K562 (cell line): ENCODE results near the gene PIH1D1. TPM values are rescaled to one million over a fixed set of nuclear protein-coding genes. Genes with fewer than 3 reads are reported as not detected.
A peak's percentile ranks its signal among the peaks of the same experiment; 100 is the strongest.

Experiments used
- ATF7 ChIP-seq: fragments of 450-650 bp; IDR thresholded peaks from 2 replicates; pipeline ENCODE4 v1.7.1; 2014; ENCODE audit warnings: mild to moderate bottlenecking, moderate library complexity
- BCOR ChIP-seq: fragments of 450-650 bp; IDR thresholded peaks from 2 replicates; pipeline ENCODE4 v1.6.1; 2016
- CBX8 ChIP-seq: fragments of 200-600 bp; sonication (generic); IDR thresholded peaks from 2 replicates; pipeline ENCODE4 v1.6.1; 2012; ENCODE audit warnings: borderline replicate concordance, mixed run types, low read depth, mild to moderate bottlenecking, moderate library complexity, mixed read lengths, low read length, control low read depth, inconsistent platforms; ENCODE audit not compliant: poor library complexity, severe bottlenecking; ENCODE audit errors: extremely low read depth
- GTF2F1 ChIP-seq: IDR thresholded peaks from 2 replicates; pipeline ENCODE4 v1.6.1; 2011; ENCODE audit warnings: low read depth, low read length, improper control_type of control experiment
- KLF10 ChIP-seq: fragments of 250-450 bp; sonication (Bioruptor Pico); IDR thresholded peaks from 2 replicates; pipeline ENCODE4 v1.6.1; 2021; ENCODE audit warnings: matching md5 sums
- MCM3 ChIP-seq: fragments of 450-650 bp; IDR thresholded peaks from 2 replicates; pipeline ENCODE4 v1.6.1; 2016
- MTF1 ChIP-seq: fragments of 250-450 bp; sonication (Bioruptor Pico); IDR thresholded peaks from 2 replicates; pipeline ENCODE4 v1.9.0; 2021; ENCODE audit warnings: moderate library complexity, mild to moderate bottlenecking, inconsistent platforms, borderline replicate concordance
- MYNN ChIP-seq, 2 experiments: sonication (generic); formaldehyde crosslinking in 1 of 2; IDR thresholded peaks; 2 replicates each; pipeline versions ENCODE4 v1.5.0 to v1.6.1; 2016 to 2020; ENCODE audit warnings: antibody characterized with exemption in 1 of 2, missing genetic modification reagents in 1 of 2
- NCOR1 ChIP-seq: fragments of 450-650 bp; IDR thresholded peaks from 2 replicates; pipeline ENCODE4 v1.6.1; 2016; ENCODE audit warnings: mild to moderate bottlenecking, moderate library complexity
- SIX5 ChIP-seq, 2 experiments: IDR thresholded peaks; 2 replicates each; pipeline ENCODE4 v1.6.1; 2011; ENCODE audit warnings: low read length in 2 of 2, borderline replicate concordance in 1 of 2, low read depth in 1 of 2, mild to moderate bottlenecking in 1 of 2, moderate library complexity in 1 of 2; ENCODE audit not compliant: insufficient read depth in 1 of 2
- SMARCE1 ChIP-seq: fragments of 450-650 bp; IDR thresholded peaks from 2 replicates; pipeline ENCODE4 v1.7.1; 2016; ENCODE audit warnings: mild to moderate bottlenecking
- SREBF1 ChIP-seq: fragments of 150-350 bp; IDR thresholded peaks from 2 replicates; pipeline ENCODE4 v1.6.1; 2014; ENCODE audit warnings: antibody characterized with exemption, low read depth, low read length, borderline replicate concordance
- TEAD4 ChIP-seq, 2 experiments: sonication (generic) in 1 of 2; formaldehyde crosslinking in 1 of 2; IDR thresholded peaks; 2 replicates each; pipeline versions ENCODE4 v1.6.1 to v1.8.0; 2012 to 2022; ENCODE audit warnings: borderline replicate concordance in 1 of 2, inconsistent platforms in 1 of 2, low read length in 1 of 2, mild to moderate bottlenecking in 1 of 2, missing genetic modification reagents in 1 of 2
- TRIM28 ChIP-seq: fragments of 450-650 bp; IDR thresholded peaks from 2 replicates; pipeline ENCODE4 v1.6.1; 2017
- ZNF766 ChIP-seq: fragments of 200-800 bp; sonication (Bioruptor generic); conservative IDR thresholded peaks from 2 replicates; pipeline ENCODE4 v1.6.1; 2016; ENCODE audit warnings: missing genetic modification characterization, missing compliant biosample characterization
- ZNF79 ChIP-seq: fragments of 250-450 bp; sonication (Bioruptor Pico); IDR thresholded peaks from 2 replicates; pipeline ENCODE4 v1.4.0; 2020; ENCODE audit warnings: low read depth, mild to moderate bottlenecking, moderate library complexity
- polyA plus RNA-seq, 8 experiments: library from polyadenylated mRNA; depleted of rRNA in 4 of 8; stranded (reverse) in 5 of 8; unstranded in 3 of 8; fragments of >200 nt; fragmentation: Nextera tagmentation in 2 of 8; fragmentation: Illumina TruSeq in 1 of 8; extraction: Ambion mirVana in 2 of 8; extraction: Trizol in 1 of 8; gene quantifications; 2 replicates each; pipeline versions ENCODE4 v1.2.1 to v1.2.3, GENCODE V29; 2011 to 2014; ENCODE audit warnings: inconsistent platforms in 1 of 8, missing spikeins in 1 of 8
- total RNA-seq, 7 experiments: library from RNA; depleted of rRNA in 6 of 7; stranded (reverse); fragments of >200 nt in 6 of 7; fragmentation: Illumina TruSeq in 2 of 7; extraction: Trizol in 2 of 7; gene quantifications; 2 replicates each; pipeline versions ENCODE4 v1.2.1 to v1.2.3, GENCODE V29; 2011 to 2021; ENCODE audit warnings: low replicate concordance in 1 of 7
- TF ChIP-seq, protein P1 (sequence below): IDR thresholded peaks from 3 replicates; pipeline ENCODE4 v1.6.1; 2011; ENCODE audit warnings: borderline replicate concordance, mild to moderate bottlenecking, moderate library complexity; ENCODE audit not compliant: insufficient read length; ENCODE audit errors: extremely low read depth
- TF ChIP-seq, protein P2 (sequence below): fragments of 250-450 bp; sonication (Bioruptor Pico); IDR thresholded peaks from 2 replicates; pipeline ENCODE4 v1.5.1; 2021; ENCODE audit warnings: mild to moderate bottlenecking
- TF ChIP-seq, protein P3 (sequence below): fragments of 450-650 bp; IDR thresholded peaks from one replicate; pipeline ENCODE4 v1.6.1; 2018; ENCODE audit warnings: mild to moderate bottlenecking, moderate library complexity; ENCODE audit not compliant: partially characterized antibody
- TF ChIP-seq, protein P4 (sequence below), 2 experiments: fragments of 450-650 bp in 1 of 2; sonication (generic) in 1 of 2; formaldehyde crosslinking; conservative IDR thresholded peaks; 2 replicates each; pipeline versions ENCODE4 v1.4.0 to v1.8.1; 2020 to 2022; ENCODE audit warnings: mild to moderate bottlenecking in 1 of 2, missing genetic modification reagents in 1 of 2

The PIH1D1 gene
- total and polyA plus RNA-seq, 9 of the 15 experiments (the other 6 are each of a cell fraction or from before 2014, with no cell fraction given) = 26.5 to 224 (median 137) TPM

DNA sequence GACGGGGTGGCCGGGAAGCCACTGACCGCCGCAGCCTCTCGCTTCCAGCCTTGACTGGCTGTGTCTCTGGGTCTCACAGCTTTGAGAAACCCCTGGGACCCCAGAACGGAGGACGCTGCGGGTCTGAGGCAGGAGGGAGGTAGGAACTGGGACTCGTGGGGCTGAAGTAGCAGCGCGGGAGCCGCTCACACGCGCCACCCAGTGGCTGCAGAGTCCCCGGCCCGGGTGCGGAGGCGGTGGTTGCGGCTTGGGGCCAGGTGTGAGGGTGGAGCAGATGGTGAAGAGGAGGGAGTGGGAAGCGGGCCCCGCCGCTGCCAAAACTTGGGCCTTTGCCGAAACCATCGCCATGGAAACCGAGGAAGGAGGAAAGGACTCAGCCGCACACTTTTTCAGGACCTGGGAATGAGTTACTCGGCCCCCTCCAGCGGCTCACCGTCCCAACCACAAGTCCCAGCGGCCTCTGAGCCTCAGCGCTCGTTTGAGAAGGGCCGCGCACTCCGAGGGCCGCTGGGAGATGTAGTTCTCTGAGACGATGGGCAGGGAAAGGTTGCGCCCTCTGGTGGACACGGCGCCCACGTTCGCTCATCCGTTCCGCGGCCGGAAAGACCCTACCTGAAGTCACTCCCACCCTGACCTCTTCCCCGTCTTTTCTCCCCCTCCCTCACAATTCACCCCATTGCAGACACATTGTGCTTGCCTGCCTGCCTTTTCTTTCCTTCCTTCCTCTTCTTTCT lies 8.1 kb downstream of the PIH1D1 start (continued):
- TF ChIP-seq, protein P1, sequence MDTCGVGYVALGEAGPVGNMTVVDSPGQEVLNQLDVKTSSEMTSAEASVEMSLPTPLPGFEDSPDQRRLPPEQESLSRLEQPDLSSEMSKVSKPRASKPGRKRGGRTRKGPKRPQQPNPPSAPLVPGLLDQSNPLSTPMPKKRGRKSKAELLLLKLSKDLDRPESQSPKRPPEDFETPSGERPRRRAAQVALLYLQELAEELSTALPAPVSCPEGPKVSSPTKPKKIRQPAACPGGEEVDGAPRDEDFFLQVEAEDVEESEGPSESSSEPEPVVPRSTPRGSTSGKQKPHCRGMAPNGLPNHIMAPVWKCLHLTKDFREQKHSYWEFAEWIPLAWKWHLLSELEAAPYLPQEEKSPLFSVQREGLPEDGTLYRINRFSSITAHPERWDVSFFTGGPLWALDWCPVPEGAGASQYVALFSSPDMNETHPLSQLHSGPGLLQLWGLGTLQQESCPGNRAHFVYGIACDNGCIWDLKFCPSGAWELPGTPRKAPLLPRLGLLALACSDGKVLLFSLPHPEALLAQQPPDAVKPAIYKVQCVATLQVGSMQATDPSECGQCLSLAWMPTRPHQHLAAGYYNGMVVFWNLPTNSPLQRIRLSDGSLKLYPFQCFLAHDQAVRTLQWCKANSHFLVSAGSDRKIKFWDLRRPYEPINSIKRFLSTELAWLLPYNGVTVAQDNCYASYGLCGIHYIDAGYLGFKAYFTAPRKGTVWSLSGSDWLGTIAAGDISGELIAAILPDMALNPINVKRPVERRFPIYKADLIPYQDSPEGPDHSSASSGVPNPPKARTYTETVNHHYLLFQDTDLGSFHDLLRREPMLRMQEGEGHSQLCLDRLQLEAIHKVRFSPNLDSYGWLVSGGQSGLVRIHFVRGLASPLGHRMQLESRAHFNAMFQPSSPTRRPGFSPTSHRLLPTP = no peak
- TF ChIP-seq ZNF766 (CRISPR knock-in tag) (peak; percentile 98), TRIM28 (peak; percentile 37; the same call in 1 of the 2 replicates), ZNF79 (no peak), TEAD4 (IDR thresholded peaks at IDR 0.05; ENCODE audit: low read length) (no peak), TEAD4 (CRISPR knock-in tag; IDR thresholded peaks at IDR 0.05; ENCODE audit: borderline replicate concordance) (no peak), SREBF1 (0 out of 2 replicates have a peak, but pooled peaks have one; percentile 33), MTF1 (no peak), MYNN (IDR thresholded peaks at IDR 0.05) (no peak), MYNN (CRISPR knock-in tag; IDR thresholded peaks at IDR 0.05) (no peak), ATF7 (peak; percentile 74), NCOR1 (no peak), KLF10 (CRISPR knock-in tag) (no peak), SMARCE1 (peak; percentile 18; the same call in 1 of the 2 replicates), BCOR (peak; percentile 42; the same call in 1 of the 2 replicates), MCM3 (no peak), CBX8 (no peak), SIX5 (IDR thresholded peaks at IDR 0.05; ENCODE audit: borderline replicate concordance in 1 of 2, insufficient read depth in 1 of 2, low read depth in 1 of 2, low read length in 2 of 2) (peak; percentile 97 to 98), GTF2F1 (no peak)
- TF ChIP-seq, protein P2, sequence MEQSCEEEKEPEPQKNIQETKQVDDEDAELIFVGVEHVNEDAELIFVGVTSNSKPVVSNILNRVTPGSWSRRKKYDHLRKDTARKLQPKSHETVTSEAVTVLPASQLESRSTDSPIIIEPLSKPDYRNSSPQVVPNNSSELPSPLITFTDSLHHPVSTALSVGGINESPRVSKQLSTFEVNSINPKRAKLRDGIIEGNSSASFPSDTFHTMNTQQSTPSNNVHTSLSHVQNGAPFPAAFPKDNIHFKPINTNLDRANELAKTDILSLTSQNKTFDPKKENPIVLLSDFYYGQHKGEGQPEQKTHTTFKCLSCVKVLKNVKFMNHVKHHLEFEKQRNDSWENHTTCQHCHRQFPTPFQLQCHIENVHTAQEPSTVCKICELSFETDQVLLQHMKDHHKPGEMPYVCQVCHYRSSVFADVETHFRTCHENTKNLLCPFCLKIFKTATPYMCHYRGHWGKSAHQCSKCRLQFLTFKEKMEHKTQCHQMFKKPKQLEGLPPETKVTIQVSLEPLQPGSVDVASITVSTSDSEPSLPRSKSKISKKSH = no peak
- TF ChIP-seq, protein P3, sequence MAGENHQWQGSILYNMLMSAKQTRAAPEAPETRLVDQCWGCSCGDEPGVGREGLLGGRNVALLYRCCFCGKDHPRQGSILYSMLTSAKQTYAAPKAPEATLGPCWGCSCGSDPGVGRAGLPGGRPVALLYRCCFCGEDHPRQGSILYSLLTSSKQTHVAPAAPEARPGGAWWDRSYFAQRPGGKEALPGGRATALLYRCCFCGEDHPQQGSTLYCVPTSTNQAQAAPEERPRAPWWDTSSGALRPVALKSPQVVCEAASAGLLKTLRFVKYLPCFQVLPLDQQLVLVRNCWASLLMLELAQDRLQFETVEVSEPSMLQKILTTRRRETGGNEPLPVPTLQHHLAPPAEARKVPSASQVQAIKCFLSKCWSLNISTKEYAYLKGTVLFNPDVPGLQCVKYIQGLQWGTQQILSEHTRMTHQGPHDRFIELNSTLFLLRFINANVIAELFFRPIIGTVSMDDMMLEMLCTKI = no peak
- TF ChIP-seq, protein P4, sequence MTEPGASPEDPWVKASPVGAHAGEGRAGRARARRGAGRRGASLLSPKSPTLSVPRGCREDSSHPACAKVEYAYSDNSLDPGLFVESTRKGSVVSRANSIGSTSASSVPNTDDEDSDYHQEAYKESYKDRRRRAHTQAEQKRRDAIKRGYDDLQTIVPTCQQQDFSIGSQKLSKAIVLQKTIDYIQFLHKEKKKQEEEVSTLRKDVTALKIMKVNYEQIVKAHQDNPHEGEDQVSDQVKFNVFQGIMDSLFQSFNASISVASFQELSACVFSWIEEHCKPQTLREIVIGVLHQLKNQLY (CRISPR knock-in tag; conservative IDR thresholded peaks at IDR 0.05) = no peak
